GM19468 (cell line): ENCODE measurements around the gene GATD1.
A peak's percentile ranks its signal among the peaks of the same experiment; 100 is the strongest.

Experiments used
- ATAC-seq: cut with Tn5 transposase; IDR thresholded peaks from one replicate; pipeline ENCODE4 v1.9.1; 2021; ENCODE audit warnings: mild to moderate bottlenecking, moderate library complexity, moderate number of reproducible peaks; ENCODE audit not compliant: unreplicated experiment; ENCODE audit errors: extremely low read depth

Gene GATD1

GRCh38 chr11:777288-778255 is at the start of gene GATD1:
GATD1 (minus strand) TSS chr11:777487; CDS start chr11:777462, 25 bp downstream.
- ATAC-seq, result peak; percentile 52

GRCh38 chr11:826836-827145 is 49.5 kb upstream of the GATD1 start:
- ATAC-seq, result no peak

GRCh38 chr11:826227-826621 is 48.9 kb upstream of the GATD1 start:
- ATAC-seq, result no peak

GRCh38 chr11:825366-826226 is 48.3 kb upstream of the GATD1 start:
- no peak for ATAC-seq

GRCh38 chr11:824942-825341 is 47.7 kb upstream of the GATD1 start:
- no peak for ATAC-seq

GRCh38 chr11:824292-824880 is 47.1 kb upstream of the GATD1 start:
- ATAC-seq, result no peak

- no peak for ATAC-seq
These were observed 46.4 kb upstream of the GATD1 start for GRCh38 chr11:823441-824291.

GRCh38 chr11:821512-822371 is 44.5 kb upstream of the GATD1 start:
- ATAC-seq, result no peak

GRCh38 chr11:820655-821511 is 43.6 kb upstream of the GATD1 start:
- no peak for ATAC-seq

GRCh38 chr11:819943-820649 is 42.8 kb upstream of the GATD1 start:
- no peak for ATAC-seq

- no peak for ATAC-seq
These were observed 42.0 kb upstream of the GATD1 start for GRCh38 chr11:819129-819931.

GRCh38 chr11:818396-819128 is 41.3 kb upstream of the GATD1 start, which contains the start of gene PNPLA2:
PNPLA2 (plus strand) TSS chr11:818914; CDS start chr11:819719, 805 bp downstream.
- no peak for ATAC-seq

- no peak for ATAC-seq
These were observed 39.1 kb upstream of the GATD1 start for GRCh38 chr11:816433-816779.

- ATAC-seq, result no peak
These were observed 38.6 kb upstream of the GATD1 start for GRCh38 chr11:815675-816432.

- no peak for ATAC-seq
These were observed 36.3 kb upstream of the GATD1 start for GRCh38 chr11:813456-814096.
